ENCODE results near the gene FANCC. TPM values are rescaled to one million over a fixed set of nuclear protein-coding genes. Genes with fewer than 3 reads are reported as not detected.
A peak's percentile ranks its signal among the peaks of the same experiment; 100 is the strongest.

FANCC gene
- total and polyA plus RNA-seq, 2 of the 13 experiments (the other 11 are each of a cell fraction or from before 2014, with no cell fraction given): 7.4 to 8.6 TPM

DNA sequence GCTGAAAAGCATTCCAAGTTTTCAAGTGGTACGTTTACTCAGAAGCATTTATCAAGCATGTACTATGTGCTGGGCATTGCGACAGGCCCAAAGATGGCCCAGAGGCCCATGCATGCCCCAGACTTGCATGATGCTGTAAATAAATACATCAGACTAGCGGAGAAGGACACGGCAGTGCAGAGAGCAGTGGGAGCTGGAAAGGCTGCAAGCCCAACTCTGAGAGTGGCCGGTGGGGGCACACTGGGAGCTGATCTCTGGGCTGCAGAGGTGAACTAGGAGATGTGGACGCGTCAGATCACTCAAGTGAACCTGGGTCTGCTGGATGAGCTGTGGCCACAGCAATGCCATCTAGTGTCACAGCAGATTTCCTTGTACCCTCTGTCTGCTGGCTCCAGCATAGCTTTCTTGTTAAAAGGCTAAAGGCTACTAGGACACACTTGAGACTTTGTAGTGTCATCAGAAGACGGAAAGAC, 246.9 kb downstream of the FANCC start (continued):
- no peak; the same call in 1 of the 2 replicates for TF ChIP-seq ZNF232 (CRISPR knock-in tag; IDR thresholded peaks at IDR 0.05; ENCODE audit: borderline replicate concordance)
- TF ChIP-seq ATF1 (CRISPR knock-in tag; IDR thresholded peaks at IDR 0.05): no peak
- TF ChIP-seq ZBTB38 (CRISPR knock-in tag; IDR thresholded peaks at IDR 0.05): peak; percentile 89
- TF ChIP-seq REXO4 (CRISPR knock-in tag; IDR thresholded peaks at IDR 0.05; ENCODE audit: borderline replicate concordance): no peak
- TF ChIP-seq RXRB (CRISPR knock-in tag; IDR thresholded peaks at IDR 0.05; ENCODE audit: borderline replicate concordance): 0 out of 2 replicates have a peak, but pooled peaks have one; percentile 9
- peak; percentile 49; the same call in 1 of the 2 replicates for TF ChIP-seq FOXJ3 (CRISPR knock-in tag; IDR thresholded peaks at IDR 0.05; ENCODE audit: borderline replicate concordance)
- TF ChIP-seq ZNF451 (CRISPR knock-in tag; IDR thresholded peaks at IDR 0.05): no peak
- TF ChIP-seq SMAD1 (CRISPR knock-in tag; IDR thresholded peaks at IDR 0.05; ENCODE audit: borderline replicate concordance, low read depth): peak; percentile 36; the same call in 1 of the 2 replicates
- no peak for TF ChIP-seq ZSCAN31 (CRISPR knock-in tag; IDR thresholded peaks at IDR 0.05; ENCODE audit: low read depth)
- TF ChIP-seq CREB1 (IDR thresholded peaks at IDR 0.05): no peak
- TF ChIP-seq CREB1 (CRISPR knock-in tag; IDR thresholded peaks at IDR 0.05): no peak
- no peak for TF ChIP-seq ZNF432 (CRISPR knock-in tag; IDR thresholded peaks at IDR 0.05; ENCODE audit: borderline replicate concordance)
- TF ChIP-seq NFIB (CRISPR knock-in tag; IDR thresholded peaks at IDR 0.05; ENCODE audit: borderline replicate concordance): no peak
- TF ChIP-seq DNMT1 (CRISPR knock-in tag; IDR thresholded peaks at IDR 0.05): no peak
- TF ChIP-seq, protein P1, sequence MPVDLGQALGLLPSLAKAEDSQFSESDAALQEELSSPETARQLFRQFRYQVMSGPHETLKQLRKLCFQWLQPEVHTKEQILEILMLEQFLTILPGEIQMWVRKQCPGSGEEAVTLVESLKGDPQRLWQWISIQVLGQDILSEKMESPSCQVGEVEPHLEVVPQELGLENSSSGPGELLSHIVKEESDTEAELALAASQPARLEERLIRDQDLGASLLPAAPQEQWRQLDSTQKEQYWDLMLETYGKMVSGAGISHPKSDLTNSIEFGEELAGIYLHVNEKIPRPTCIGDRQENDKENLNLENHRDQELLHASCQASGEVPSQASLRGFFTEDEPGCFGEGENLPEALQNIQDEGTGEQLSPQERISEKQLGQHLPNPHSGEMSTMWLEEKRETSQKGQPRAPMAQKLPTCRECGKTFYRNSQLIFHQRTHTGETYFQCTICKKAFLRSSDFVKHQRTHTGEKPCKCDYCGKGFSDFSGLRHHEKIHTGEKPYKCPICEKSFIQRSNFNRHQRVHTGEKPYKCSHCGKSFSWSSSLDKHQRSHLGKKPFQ (CRISPR knock-in tag; IDR thresholded peaks at IDR 0.05; ENCODE audit: insufficient replicate concordance): no peak
- TF ChIP-seq CREM (IDR thresholded peaks at IDR 0.05): peak; percentile 27; the same call in 1 of the 2 replicates
- no peak for TF ChIP-seq CREM (CRISPR knock-in tag; IDR thresholded peaks at IDR 0.05)
- no peak for TF ChIP-seq ZNF777 (CRISPR knock-in tag; IDR thresholded peaks at IDR 0.05)
- no peak for TF ChIP-seq GPN1 (CRISPR knock-in tag; IDR thresholded peaks at IDR 0.05; ENCODE audit: borderline replicate concordance)
- TF ChIP-seq, protein P2, sequence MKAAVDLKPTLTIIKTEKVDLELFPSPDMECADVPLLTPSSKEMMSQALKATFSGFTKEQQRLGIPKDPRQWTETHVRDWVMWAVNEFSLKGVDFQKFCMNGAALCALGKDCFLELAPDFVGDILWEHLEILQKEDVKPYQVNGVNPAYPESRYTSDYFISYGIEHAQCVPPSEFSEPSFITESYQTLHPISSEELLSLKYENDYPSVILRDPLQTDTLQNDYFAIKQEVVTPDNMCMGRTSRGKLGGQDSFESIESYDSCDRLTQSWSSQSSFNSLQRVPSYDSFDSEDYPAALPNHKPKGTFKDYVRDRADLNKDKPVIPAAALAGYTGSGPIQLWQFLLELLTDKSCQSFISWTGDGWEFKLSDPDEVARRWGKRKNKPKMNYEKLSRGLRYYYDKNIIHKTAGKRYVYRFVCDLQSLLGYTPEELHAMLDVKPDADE (CRISPR knock-in tag; IDR thresholded peaks at IDR 0.05): no peak
- no peak for TF ChIP-seq ZNF17 (CRISPR knock-in tag; IDR thresholded peaks at IDR 0.05)
- TF ChIP-seq ADNP (CRISPR knock-in tag; IDR thresholded peaks at IDR 0.05): no peak
- TF ChIP-seq, protein P3, sequence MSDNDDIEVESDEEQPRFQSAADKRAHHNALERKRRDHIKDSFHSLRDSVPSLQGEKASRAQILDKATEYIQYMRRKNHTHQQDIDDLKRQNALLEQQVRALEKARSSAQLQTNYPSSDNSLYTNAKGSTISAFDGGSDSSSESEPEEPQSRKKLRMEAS (IDR thresholded peaks at IDR 0.05): no peak
- no peak for TF ChIP-seq MATR3 (CRISPR knock-in tag; IDR thresholded peaks at IDR 0.05)
- peak; percentile 76 for TF ChIP-seq CEBPG (CRISPR knock-in tag; IDR thresholded peaks at IDR 0.05)
- no peak for TF ChIP-seq ZNF530 (CRISPR knock-in tag; IDR thresholded peaks at IDR 0.05; ENCODE audit: low read depth)
- TF ChIP-seq MXI1 (IDR thresholded peaks at IDR 0.05; ENCODE audit: borderline replicate concordance, low read depth, low read length): peak; percentile 48; the same call in 1 of the 3 replicates
- TF ChIP-seq ELF3 (CRISPR knock-in tag; IDR thresholded peaks at IDR 0.05): no peak
- TF ChIP-seq ETV6 (CRISPR knock-in tag; conservative IDR thresholded peaks at IDR 0.05): no peak
- TF ChIP-seq EEA1 (CRISPR knock-in tag; IDR thresholded peaks at IDR 0.05; ENCODE audit: borderline replicate concordance): no peak
- TF ChIP-seq PPARG (CRISPR knock-in tag; conservative IDR thresholded peaks at IDR 0.05): peak; percentile 24; the same call in 1 of the 2 replicates
